ENCODE measurements around the gene EFCAB5.
"Not testable (repeated sequence)": the region's sequence is repeated elsewhere in the genome, so short reads cannot be mapped to it uniquely, and the experiment has no call there.

Gene EFCAB5

DNA sequence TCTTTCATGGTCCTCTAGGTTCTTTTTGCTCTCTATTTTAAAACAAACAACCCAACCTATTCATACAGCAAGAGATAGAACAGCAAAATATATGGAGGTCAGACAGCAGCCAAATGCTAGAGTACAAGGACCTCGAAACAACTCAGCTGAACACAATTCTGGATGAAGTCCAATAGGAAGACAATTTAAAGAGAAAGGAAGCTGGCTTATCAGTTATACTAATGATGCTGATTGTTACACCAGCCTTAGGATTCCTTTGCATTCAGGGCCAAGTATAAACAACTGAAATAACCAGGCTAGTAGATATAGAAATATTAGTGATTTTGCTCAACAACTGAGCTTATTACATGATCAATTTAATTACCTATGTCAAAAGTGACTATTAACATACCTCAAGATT, 13.9 kb upstream of the EFCAB5 start:
- DNase-seq (ENCODE audit: insufficient read length, low spot score): no peak
- TF ChIP-seq POLR2A (IDR thresholded peaks at IDR 0.05; ENCODE audit: low read depth, low read length): no peak
- FAIRE-seq: no peak

DNA sequence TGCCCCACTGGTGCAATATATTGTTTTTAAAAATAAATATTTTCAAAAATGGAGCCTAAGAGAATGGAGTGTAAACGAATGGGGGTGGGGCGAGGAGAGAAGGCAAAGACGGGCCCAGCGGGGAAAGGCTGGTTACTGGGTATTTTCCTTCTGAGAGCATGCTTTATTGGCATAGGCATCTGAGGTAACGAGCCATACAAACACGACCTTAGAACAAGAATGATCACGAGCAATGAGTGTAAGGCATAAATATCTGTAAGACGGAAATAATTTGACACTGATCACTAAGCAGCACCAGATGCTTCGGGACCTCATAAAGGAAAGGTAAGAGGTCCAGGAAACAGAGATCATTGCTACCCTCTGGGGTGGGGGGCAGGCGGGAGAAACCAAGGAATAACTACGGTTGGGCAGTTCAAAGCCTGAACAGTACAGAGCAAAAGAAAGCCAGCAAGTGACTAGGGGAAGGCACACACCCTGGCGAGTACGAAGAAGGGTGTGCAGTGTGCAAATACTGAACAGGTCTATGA, 12.4 kb upstream of the EFCAB5 start:
- FAIRE-seq (no peak), DNase-seq (ENCODE audit: insufficient read length, low spot score) (no peak)
- TF ChIP-seq POLR2A (IDR thresholded peaks at IDR 0.05; ENCODE audit: low read depth, low read length): no peak

DNA sequence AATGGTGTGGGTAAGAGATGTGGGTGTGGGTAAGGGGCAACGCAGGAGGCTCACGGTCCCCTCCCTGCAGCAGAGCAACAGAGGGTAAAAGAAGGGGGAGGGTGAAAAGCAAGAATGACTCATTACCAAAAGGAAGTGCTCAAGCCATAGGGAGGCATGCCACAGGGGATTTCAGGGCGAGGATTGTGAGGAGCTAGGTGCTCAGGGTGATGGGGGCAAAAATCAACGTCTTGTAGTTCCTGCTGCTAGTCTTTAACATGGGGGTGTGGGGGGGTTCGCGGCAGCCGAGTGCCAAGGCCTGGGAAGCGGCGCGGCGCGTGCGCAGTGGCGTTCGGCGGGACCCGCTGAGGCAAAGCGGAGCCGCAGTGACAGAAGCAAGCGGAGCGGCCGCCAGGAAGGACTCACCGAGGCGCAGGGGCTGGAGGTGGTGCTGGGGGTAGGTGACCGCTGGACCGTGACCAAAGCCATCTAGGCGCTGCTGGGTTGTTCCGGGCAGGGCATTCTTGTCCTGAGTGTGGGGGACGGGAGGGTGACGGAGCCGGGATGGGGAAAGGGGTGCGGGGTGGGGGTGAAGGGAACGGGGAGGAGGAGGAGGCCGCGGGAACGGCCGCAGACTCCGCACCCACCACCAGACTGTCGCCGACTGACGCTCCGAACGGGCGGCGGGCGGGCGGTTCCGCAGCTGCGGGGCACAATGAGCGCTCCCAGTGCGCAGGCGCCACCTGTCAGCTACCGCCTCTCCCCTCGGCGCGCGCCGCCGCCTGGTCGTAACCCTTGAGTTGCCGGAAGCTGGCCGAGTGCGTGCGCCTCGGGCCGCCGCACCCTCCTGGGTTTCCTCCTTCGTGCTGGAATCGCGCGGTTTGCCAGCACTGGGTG, 11.7 kb upstream of the EFCAB5 start, which contains the start of gene SSH2:
Gene SSH2, minus strand, starts transcription at position 696 of the 876 bp plus-strand sequence. Its CDS starts 228 bp downstream, at position 468.
- TF ChIP-seq POLR2A (IDR thresholded peaks at IDR 0.05; ENCODE audit: low read depth, low read length): peak; percentile 66; the same call in 1 of the 2 replicates
- DNase-seq (ENCODE audit: insufficient read length, low spot score) (peak; percentile 49), FAIRE-seq (peak; percentile 41)

DNA sequence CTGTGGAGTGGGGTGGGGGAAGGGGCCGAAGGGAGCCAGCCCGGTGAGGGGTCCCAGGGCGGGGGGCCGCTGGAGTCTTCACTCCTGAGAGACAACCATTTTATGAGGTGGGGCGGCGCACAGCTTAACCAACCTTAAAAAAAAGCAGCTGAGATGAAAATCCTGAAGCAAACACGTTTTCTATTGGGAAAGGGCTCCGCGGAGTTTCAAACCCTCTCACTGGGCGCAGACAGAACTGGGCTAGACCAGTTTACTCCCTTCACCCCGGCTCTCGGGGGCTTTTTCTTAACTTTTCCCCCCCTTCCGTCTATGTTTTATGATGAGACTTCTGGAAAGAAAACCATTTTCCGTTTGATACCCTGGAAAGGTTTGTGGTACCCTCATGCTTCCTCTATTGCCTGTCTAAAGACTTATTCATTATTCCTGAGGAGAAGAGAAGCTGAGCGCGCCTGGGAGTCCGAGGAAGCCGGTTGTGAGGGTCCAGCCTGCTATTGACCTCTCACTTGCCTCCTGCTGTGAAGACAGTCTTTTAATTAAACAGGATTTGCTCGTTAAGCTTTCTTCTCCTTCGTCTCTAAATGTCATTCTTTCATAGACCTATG, 10.9 kb upstream of the EFCAB5 start:
- no peak for TF ChIP-seq POLR2A (IDR thresholded peaks at IDR 0.05; ENCODE audit: low read depth, low read length)
- DNase-seq (ENCODE audit: insufficient read length, low spot score) (no peak), FAIRE-seq (no peak)

DNA sequence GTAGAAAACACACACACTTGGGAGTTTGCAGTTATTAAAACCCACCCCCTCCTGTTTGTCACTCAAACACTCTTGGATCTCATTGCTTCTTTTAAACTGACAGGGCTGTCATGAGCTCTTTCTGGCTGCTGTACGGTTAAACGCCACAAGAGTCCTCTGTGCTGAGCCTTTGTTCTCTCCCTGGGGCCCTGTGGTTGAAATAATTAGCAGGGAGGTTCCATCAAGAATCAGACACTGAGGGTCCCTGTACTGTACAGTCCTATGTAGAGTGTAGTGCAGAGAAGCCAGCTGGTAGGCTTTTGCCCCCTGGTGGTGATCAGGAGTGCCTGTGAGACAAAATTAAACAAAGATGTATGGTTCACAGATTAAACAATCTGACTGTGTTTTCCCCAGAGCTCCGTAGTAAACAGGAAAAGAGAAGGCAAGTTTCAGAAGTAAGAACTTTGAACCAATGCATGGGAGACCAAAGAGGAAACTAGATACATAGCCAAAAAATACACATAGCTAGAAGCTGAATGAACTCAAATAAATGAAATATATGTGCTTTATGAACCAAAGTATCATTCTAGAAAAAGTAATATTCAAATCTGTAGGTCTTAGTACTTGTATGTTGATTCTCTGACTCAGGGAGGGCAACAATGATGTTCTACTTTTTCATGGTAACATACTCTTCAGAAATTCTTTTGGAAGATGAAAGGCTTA, 10.1 kb upstream of the EFCAB5 start:
- no peak for TF ChIP-seq POLR2A (IDR thresholded peaks at IDR 0.05; ENCODE audit: low read depth, low read length)
- FAIRE-seq: peak; percentile 57
- no peak for DNase-seq (ENCODE audit: insufficient read length, low spot score)

DNA sequence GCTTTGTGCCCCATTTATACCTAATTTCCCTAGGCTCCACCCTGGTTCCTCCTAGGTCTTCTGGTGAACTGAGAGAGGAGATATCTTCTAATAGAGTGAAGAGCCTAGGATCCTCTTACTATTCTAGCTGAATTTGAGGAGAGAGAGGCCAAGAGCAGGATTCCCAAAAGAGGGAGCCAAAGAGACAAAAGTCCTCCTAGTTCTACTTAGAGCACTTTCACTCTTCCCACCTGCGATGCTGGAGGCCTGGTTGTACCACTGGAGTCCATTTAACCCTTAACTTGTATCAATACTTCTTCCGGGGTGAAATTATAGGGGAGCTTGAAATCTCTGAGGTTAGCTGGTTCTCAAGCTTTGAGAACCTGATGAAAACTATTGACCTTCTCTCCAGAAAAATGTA, 8.1 kb upstream of the EFCAB5 start:
- DNase-seq (ENCODE audit: insufficient read length, low spot score): no peak

DNA sequence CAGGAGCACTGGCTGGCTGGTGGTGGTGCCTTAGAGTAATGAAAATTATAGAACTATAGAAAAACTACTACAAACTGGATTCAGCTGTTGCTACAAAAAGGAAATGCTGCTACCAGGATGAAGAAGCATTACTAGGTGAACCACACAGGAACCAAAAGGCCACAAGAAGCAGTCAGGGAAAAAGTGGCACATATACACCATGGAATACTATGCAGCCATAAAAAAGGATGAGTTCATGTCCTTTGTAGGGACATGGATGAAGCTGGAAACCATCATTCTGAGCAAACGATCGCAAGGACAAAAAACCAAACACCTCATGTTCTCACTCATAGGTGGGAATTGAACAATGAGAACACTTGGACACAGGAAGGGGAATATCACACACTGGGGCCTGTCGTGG, 5.5 kb upstream of the EFCAB5 start:
- DNase-seq (ENCODE audit: insufficient read length, low spot score); FAIRE-seq: not testable (repeated sequence)

More for the DNA sequence above, 8.1 kb upstream of the EFCAB5 start:
- TF ChIP-seq POLR2A (IDR thresholded peaks at IDR 0.05; ENCODE audit: low read depth, low read length): no peak
- FAIRE-seq: no peak

DNA sequence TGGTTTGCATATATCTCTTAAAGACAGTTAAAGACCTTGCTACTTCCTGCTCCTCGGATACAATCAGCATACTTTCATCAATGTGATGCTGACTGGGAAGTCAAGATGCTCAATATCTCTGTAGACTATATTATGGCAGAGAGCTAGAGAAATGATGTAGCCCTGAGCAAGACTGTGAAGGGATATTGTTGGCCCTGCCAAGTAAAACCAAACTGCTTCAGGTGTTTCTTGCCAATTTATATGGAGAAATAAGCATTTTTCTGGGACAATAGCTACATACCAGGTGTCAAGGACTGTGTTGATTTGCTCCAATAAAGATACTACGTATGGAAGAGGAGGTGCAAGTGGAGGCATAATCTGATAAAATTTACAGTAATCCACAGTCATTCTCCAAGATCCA, 4.7 kb upstream of the EFCAB5 start:
- DNase-seq (ENCODE audit: insufficient read length, low spot score): no peak
- no peak for FAIRE-seq
- TF ChIP-seq POLR2A (IDR thresholded peaks at IDR 0.05; ENCODE audit: low read depth, low read length): no peak

DNA sequence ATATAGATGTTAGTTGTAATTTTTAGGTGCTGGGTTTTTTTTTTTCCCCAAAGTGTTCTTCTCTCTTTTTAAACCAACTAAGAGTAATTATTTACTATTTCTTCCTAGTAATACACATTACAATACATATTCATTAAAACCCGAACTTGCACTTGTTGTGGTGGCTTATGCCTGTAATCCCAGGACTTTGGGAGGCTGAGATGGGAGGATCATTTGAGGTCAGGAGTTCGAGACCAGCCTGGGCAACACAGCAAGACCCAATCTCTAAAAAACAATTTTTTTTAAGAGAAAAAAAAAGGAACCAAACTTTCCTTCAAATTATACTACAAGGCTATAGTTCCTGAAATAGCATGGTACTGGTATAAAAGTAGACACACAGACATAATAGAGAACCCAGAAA, 3.8 kb downstream of the EFCAB5 start:
- no peak for DNase-seq (ENCODE audit: insufficient read length, low spot score)
- TF ChIP-seq POLR2A (IDR thresholded peaks at IDR 0.05; ENCODE audit: low read depth, low read length): no peak
- no peak for FAIRE-seq

DNA sequence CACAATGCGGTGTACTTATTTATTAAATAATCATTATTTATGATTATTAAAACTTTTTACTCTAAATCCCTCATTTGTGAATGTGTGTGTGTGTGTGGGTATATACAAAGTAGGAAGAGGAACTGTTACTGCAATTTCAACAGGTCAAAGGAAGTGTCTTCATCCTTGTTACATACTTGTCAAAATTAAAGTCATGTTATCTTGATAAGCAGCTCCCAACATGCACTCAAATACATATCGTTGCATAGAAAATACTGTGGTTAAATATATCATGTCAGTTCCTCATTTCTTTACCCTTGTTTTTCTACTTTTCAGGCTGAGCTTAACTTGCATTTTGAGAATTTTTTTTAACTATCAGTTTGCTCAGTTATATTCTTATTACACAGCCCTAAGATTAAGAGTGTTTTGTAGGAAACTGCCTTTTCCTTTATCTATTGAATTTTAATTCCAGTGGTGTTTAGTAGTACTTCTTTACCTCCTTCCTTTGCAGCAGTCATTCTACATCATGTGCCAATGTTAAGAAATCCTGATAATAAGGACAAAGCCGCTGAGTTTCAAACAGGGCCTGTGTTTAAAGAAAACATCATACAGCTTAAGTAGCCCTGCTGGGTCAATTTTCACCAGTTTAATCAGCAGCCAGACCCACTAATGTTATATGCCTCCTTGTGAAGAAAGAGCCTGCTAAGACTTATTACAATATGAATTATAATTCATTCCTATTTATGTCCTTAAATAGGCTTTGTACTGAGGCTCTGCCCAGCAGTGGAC, 7.2 kb downstream of the EFCAB5 start:
- DNase-seq (ENCODE audit: insufficient read length, low spot score) (no peak), FAIRE-seq (no peak)
- TF ChIP-seq POLR2A (IDR thresholded peaks at IDR 0.05; ENCODE audit: low read depth, low read length): no peak

DNA sequence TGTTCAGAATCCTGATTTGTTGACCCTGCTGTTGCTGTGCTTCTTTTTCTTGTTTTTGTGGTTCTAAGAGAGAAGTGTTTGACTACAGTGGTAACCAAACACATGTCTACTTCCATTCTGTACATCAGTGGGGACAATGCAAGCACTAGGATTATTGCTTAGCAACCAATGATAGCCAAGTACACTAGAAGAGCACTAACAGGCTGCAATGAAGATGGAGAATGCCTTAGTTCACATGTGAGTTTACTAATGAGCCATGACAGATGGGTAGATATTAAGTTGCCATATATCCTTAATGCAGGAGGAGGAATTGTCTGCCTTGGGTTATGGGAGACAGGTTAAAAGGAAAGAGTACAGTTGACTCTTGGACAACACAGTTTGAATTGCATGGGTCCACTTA, 8.3 kb downstream of the EFCAB5 start:
- no peak for TF ChIP-seq POLR2A (IDR thresholded peaks at IDR 0.05; ENCODE audit: low read depth, low read length)
- FAIRE-seq (no peak), DNase-seq (ENCODE audit: insufficient read length, low spot score) (no peak)

DNA sequence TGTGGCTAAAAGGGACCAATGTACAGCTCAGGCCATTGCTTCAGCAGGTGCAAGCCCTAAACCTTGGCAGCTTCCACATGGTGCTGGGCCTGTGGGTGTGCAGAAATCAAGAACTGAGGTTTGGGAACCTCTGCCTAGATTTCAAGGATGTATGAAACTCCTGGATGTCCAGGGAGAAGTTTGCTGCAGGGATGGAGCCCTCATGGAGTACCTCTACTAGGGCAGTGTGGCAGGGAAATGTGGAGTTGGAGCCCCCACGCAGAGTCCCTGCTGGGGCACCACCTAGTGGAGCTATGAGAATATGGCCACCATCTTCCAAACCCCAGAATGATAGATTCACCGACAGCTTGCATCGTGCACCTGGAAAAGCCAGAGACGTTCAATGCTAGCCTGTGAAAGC, 13.0 kb downstream of the EFCAB5 start:
- FAIRE-seq (no peak), DNase-seq (ENCODE audit: insufficient read length, low spot score) (no peak)
- TF ChIP-seq POLR2A (IDR thresholded peaks at IDR 0.05; ENCODE audit: low read depth, low read length): no peak

DNA sequence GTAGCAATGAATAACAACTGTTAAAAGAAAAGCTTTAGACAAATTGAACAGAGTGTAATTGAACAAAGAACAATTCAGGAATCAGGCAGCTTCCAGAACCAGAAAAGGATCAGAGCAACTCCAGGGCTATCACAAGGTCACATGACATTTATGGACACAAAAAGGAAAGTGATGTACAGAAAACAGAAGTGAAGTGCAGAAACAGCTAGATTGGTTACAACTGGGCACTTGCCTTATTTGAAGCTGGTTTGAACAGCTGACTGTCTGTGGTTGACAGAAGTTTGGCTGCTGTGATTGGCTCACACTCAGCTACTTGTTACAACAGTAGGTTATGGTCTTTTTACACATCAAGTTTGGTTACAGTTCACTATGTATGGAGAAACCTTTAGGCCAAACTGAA, 14.8 kb downstream of the EFCAB5 start:
- FAIRE-seq: no peak
- no peak for TF ChIP-seq POLR2A (IDR thresholded peaks at IDR 0.05; ENCODE audit: low read depth, low read length)
- no peak for DNase-seq (ENCODE audit: insufficient read length, low spot score)

DNA sequence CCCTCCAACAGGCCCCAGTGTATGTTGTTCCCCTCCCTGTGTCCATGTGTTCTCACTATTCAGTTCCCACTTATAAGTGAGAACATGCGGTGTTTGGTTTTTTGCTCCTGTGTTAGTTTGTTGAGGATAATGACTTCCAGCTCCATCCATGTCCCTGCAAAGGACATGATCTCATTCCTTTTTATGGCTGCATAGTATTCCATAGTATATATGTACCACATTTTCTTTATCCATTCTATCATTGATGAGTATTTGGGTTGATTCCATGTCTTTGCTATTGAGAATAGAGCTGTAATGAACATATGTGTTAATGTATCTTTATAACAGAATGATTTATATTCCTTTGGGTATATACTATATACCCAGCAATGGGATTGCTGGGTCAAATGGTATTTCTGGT, 16.1 kb downstream of the EFCAB5 start:
- not testable (repeated sequence) for FAIRE-seq; DNase-seq (ENCODE audit: insufficient read length, low spot score)

Measured in H54 (cell line).